CD4-positive, CD25-positive, alpha-beta regulatory T cell (primary cell): ENCODE data around the gene IGSF9B. TPM values are rescaled to one million over a fixed set of nuclear protein-coding genes. Genes with fewer than 3 reads are reported as not detected.

Experiments used
- ATAC-seq, 2 donors: fragments of 150-1000 bp; cut with Tn5 transposase; one replicate each; pipeline ENCODE4 v1.10.0; 2021; ENCODE audit warnings: low read depth in 2 of 2, moderate number of reproducible peaks in 2 of 2, moderate library complexity in 1 of 2
- DNase-seq, 3 donors: peaks; one replicate each; pipeline versions ENCODE4 v3.0.0 to v3.0.0-alpha.2; 2012 to 2022; ENCODE audit warnings: mixed read lengths in 1 of 3
- H3K27ac ChIP-seq: one replicate; pipeline ENCODE4 v1.7.0; 2013; ENCODE audit warnings: mild to moderate bottlenecking, low read length; ENCODE audit not compliant: insufficient read depth, poor library complexity, severe bottlenecking
- H3K27me3 ChIP-seq: one replicate; pipeline ENCODE4 v1.7.0; 2013; ENCODE audit warnings: low read length; ENCODE audit not compliant: control insufficient read depth, insufficient read depth
- H3K36me3 ChIP-seq: one replicate; pipeline ENCODE4 v1.7.0; 2013; ENCODE audit warnings: mild to moderate bottlenecking, low read length, moderate library complexity; ENCODE audit not compliant: control insufficient read depth, insufficient read depth
- H3K4me1 ChIP-seq: 2 replicates; pipeline ENCODE4 v1.7.0; 2013; ENCODE audit warnings: mild to moderate bottlenecking, low read length; ENCODE audit not compliant: insufficient read depth, control insufficient read depth, poor library complexity, severe bottlenecking
- H3K4me3 ChIP-seq: one replicate; pipeline ENCODE4 v1.7.0; 2013; ENCODE audit warnings: low read depth, mild to moderate bottlenecking, low read length, moderate library complexity
- H3K9me3 ChIP-seq, 2 experiments: 1 replicate in 1 of 2; 2 replicates in 1 of 2; pipeline ENCODE4 v1.7.0; 2013; ENCODE audit warnings: low read length in 2 of 2, mild to moderate bottlenecking in 1 of 2, moderate library complexity in 1 of 2; ENCODE audit not compliant: control insufficient read depth in 2 of 2
- H3K27ac Mint-ChIP-seq, 3 donors: one replicate each; pipeline ENCODE4 v1.8.0; 2020 to 2022; ENCODE audit warnings: mild to moderate bottlenecking in 3 of 3, mixed read lengths in 3 of 3, moderate library complexity in 2 of 3
- H3K27me3 Mint-ChIP-seq: one replicate; pipeline ENCODE4 v1.8.0; 2022; ENCODE audit warnings: mild to moderate bottlenecking, mixed read lengths
- H3K36me3 Mint-ChIP-seq: one replicate; pipeline ENCODE4 v1.8.0; 2020; ENCODE audit warnings: mixed read lengths
- H3K4me1 Mint-ChIP-seq, 4 donors: one replicate each; pipeline ENCODE4 v1.8.0; 2020 to 2022; ENCODE audit warnings: mixed read lengths in 4 of 4, mild to moderate bottlenecking in 1 of 4
- H3K4me3 Mint-ChIP-seq, 4 donors: one replicate each; pipeline ENCODE4 v1.8.0; 2020 to 2022; ENCODE audit warnings: mild to moderate bottlenecking in 4 of 4, mixed read lengths in 4 of 4, moderate library complexity in 3 of 4
- H3K9me3 Mint-ChIP-seq, 7 donors: one replicate each; pipeline ENCODE4 v1.8.0; 2020 to 2022; ENCODE audit warnings: mixed read lengths in 7 of 7, mild to moderate bottlenecking in 3 of 7, moderate library complexity in 2 of 7
- polyA plus RNA-seq, 4 donors: library from polyadenylated mRNA; unstranded; fragments of 300-500 nt; fragmentation: Illumina TruSeq; gene quantifications; one replicate each; pipeline ENCODE4 v1.2.3, GENCODE V29; 2021
- total RNA-seq: library from RNA; stranded (reverse); gene quantifications from one replicate; pipeline ENCODE4 v1.2.3, GENCODE V29; 2022

IGSF9B gene
- total and polyA plus RNA-seq, 5 donors from 2014 or later = 0.65 to 40.0 (median 1.3) TPM

- peaks cover 0 to 11% (median 7%) of the 10 kb centered on the region in 4 donors for H3K4me1 Mint-ChIP-seq
- no peak overlapping the region for H3K27ac Mint-ChIP-seq
These were observed 18.6 kb downstream of the IGSF9B start for GRCh38 chr11:133938166-133938565.

DNA sequence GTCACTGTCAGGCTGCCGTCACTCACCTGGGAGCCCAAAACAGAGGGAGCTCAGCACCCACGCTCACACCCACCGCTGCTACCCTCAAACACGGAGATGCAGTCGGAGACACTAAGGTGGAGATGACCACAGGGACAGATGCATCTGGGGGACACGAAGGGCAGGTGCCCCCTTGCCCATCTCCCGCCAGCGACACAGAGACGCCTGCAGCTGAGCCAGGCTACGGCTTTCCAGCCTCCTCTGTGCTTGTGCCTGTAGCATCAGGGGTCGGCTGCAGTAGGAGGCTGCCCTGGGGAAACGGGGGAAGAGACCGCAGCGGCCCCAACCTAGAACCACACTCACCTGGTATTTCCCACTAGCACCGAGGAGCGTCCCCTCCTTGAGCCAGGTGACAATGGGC lies 19.3 kb downstream of the IGSF9B start:
- no peak overlapping the region for H3K4me3 ChIP-seq
- DNase-seq (no peak), ATAC-seq (no peak)
- Mint-ChIP-seq H3K27me3 (no peaks in the 10 kb centered on the region), H3K9me3 (no peaks in the 10 kb centered on the region), H3K4me1 (peaks cover 0 to 9% (median 6%) of the 10 kb centered on the region in 4 donors), H3K27ac (no peak overlapping the region), H3K36me3 (peaks cover 25% of the 10 kb centered on the region), H3K4me3 (no peak overlapping the region)
- no peaks in the 10 kb centered on the region for H3K27me3 ChIP-seq
- H3K9me3 ChIP-seq = no peaks in the 10 kb centered on the region
- no peak overlapping the region for H3K27ac ChIP-seq
- H3K36me3 ChIP-seq = peaks cover 8% of the 10 kb centered on the region
- no peaks in the 10 kb centered on the region for H3K4me1 ChIP-seq

More at GRCh38 chr11:133938166-133938565, 18.6 kb downstream of the IGSF9B start:
- Histone ChIP-seq H3K27ac (no peak overlapping the region), H3K36me3 (peaks cover 8% of the 10 kb centered on the region), H3K4me1 (peaks cover under 1% of the 10 kb centered on the region), H3K27me3 (no peaks in the 10 kb centered on the region), H3K9me3 (no peaks in the 10 kb centered on the region), H3K4me3 (no peak overlapping the region)
- Mint-ChIP-seq H3K4me3 (peak overlapping the region in 1 of 4 donors; percentile 4), H3K27me3 (no peaks in the 10 kb centered on the region), H3K9me3 (no peaks in the 10 kb centered on the region), H3K36me3 (peaks cover 25% of the 10 kb centered on the region)
- ATAC-seq (no peak), DNase-seq (no peak)

GRCh38 chr11:133937015-133937414 lies 19.8 kb downstream of the IGSF9B start:
- Histone ChIP-seq H3K36me3 (peaks cover 8% of the 10 kb centered on the region), H3K4me3 (no peak overlapping the region), H3K4me1 (no peaks in the 10 kb centered on the region), H3K9me3 (no peaks in the 10 kb centered on the region), H3K27ac (no peak overlapping the region), H3K27me3 (no peaks in the 10 kb centered on the region)
- H3K9me3 Mint-ChIP-seq = no peaks in the 10 kb centered on the region
- H3K27ac Mint-ChIP-seq = no peak overlapping the region
- no peak overlapping the region for H3K4me3 Mint-ChIP-seq
- DNase-seq (no peak), ATAC-seq (no peak)
- H3K27me3 Mint-ChIP-seq = no peaks in the 10 kb centered on the region
- H3K4me1 Mint-ChIP-seq = peaks cover 0 to 9% (median 6%) of the 10 kb centered on the region in 4 donors
- peaks cover 23% of the 10 kb centered on the region for H3K36me3 Mint-ChIP-seq

DNA sequence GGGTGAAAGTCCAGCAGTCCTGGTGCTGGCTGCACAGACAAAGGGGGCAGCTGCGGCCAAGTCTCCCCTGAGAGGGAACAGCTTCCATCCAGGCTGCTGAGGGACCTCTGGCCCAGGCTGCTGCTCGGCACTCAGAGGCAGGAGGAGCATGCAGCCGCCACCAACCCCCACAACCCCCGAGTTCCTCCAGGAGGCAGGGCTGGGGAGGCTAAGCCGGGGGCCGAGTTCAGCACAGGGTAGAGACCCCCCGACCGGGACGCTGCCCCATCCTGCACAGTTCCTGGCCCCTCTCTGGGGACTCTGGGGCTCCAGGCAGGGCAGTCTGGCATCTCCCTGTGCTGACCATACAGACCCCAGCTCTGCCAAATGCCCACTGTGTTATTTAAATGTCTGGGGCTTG lies 20.2 kb downstream of the IGSF9B start:
- Histone ChIP-seq H3K27me3 (no peaks in the 10 kb centered on the region), H3K4me1 (no peaks in the 10 kb centered on the region), H3K4me3 (no peak overlapping the region), H3K27ac (no peak overlapping the region), H3K9me3 (no peaks in the 10 kb centered on the region), H3K36me3 (peaks cover 8% of the 10 kb centered on the region)
- Mint-ChIP-seq H3K27ac (no peak overlapping the region), H3K36me3 (peaks cover 19% of the 10 kb centered on the region), H3K4me3 (no peak overlapping the region), H3K4me1 (peaks cover 0 to 9% (median 4%) of the 10 kb centered on the region in 4 donors), H3K9me3 (no peaks in the 10 kb centered on the region), H3K27me3 (no peaks in the 10 kb centered on the region)
- ATAC-seq (no peak), DNase-seq (no peak)

DNA sequence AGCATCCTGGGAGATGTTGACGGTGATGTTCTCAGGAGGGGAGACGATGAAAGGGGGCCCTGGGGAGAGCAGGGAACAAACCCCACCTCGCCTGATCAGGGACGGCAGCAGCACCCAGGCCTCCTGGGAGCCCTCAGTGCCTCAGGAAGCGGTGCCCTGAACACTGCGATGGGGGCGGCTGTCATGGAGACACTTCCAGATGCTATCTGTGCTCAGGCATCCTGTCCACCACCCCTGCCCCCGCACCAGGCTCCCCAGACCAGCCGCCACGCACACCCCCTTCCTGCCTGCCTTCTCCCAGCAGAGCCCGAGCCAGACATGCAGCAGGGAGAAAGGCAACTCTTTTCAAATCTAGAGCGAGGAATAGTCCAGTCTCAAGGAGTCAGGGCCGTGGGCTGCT lies 20.6 kb downstream of the IGSF9B start:
- Mint-ChIP-seq H3K4me1 (peaks cover 0 to 9% (median 4%) of the 10 kb centered on the region in 4 donors), H3K27ac (no peak overlapping the region), H3K27me3 (no peaks in the 10 kb centered on the region), H3K4me3 (no peak overlapping the region), H3K9me3 (no peaks in the 10 kb centered on the region), H3K36me3 (peaks cover 18% of the 10 kb centered on the region)
- Histone ChIP-seq H3K4me1 (no peaks in the 10 kb centered on the region), H3K9me3 (no peaks in the 10 kb centered on the region), H3K27ac (no peak overlapping the region), H3K4me3 (no peak overlapping the region), H3K36me3 (peaks cover 8% of the 10 kb centered on the region), H3K27me3 (no peaks in the 10 kb centered on the region)
- no peak for ATAC-seq
- DNase-seq = no peak

GRCh38 chr11:133935551-133935910 lies 21.2 kb downstream of the IGSF9B start:
- peaks cover 15% of the 10 kb centered on the region for H3K36me3 Mint-ChIP-seq
- H3K4me3 Mint-ChIP-seq = no peak overlapping the region
- peaks cover 0 to 9% (median 4%) of the 10 kb centered on the region in 4 donors for H3K4me1 Mint-ChIP-seq
- Histone ChIP-seq H3K4me1 (no peaks in the 10 kb centered on the region), H3K27ac (no peak overlapping the region), H3K36me3 (peaks cover 8% of the 10 kb centered on the region), H3K9me3 (no peaks in the 10 kb centered on the region), H3K4me3 (no peak overlapping the region), H3K27me3 (no peaks in the 10 kb centered on the region)
- H3K27me3 Mint-ChIP-seq = no peaks in the 10 kb centered on the region
- DNase-seq = no peak
- H3K9me3 Mint-ChIP-seq = no peaks in the 10 kb centered on the region
- H3K27ac Mint-ChIP-seq = no peak overlapping the region
- no peak for ATAC-seq

DNA sequence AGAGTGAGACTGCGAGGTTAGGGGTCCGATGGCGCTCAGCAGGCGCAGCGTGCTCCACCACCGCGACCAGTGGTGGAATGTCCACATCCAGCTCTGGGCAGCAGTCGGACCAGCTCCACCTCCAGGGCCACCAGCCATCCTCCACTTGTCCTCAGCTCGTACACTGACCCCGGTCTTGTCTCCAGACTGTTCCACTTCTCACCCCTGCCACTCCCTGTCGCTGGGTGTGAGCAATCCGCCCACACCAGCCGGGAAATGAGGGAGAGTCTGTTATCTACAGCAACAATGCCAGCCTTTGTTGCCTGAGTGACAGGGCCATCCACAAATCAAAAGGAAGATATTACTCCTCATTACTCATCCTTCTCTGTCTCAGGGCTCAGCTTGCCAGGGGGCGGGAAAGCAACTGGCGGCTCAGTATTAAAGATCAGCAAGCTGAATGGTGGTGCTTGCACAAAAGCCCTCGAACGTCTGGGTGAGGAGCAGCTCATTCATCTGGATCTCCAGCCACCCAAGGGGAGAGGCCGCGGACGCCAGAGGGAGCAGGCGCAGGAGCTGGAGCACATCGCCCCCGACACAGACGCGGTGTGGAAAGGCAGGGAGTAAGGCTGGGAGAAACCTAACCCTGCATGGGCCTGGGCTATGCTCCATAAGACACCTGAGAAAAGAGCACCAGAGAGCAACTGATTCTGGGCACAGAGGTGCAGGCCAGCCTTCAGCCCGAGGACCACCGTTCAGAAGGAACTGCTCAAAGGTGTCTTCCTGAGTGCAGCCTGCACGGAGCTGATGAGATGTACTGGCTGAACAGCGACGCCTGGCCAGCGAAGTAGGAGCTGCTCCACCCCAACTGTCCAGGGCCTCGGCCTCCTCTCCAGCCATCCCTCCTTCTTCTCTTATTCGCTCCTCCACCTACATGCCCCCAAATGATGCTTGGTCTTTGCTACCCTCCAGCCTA lies 21.9 kb downstream of the IGSF9B start:
- H3K27ac Mint-ChIP-seq = peak overlapping the region in 1 of 3 donors; percentile 14
- ATAC-seq = no peak
- DNase-seq = no peak

GRCh38 chr11:133934096-133934495 lies 22.7 kb downstream of the IGSF9B start:
- H3K9me3 Mint-ChIP-seq = peaks cover 0 to 1% (median 0%) of the 10 kb centered on the region in 7 donors
- Histone ChIP-seq H3K4me3 (no peak overlapping the region), H3K27me3 (no peaks in the 10 kb centered on the region), H3K36me3 (peaks cover 8% of the 10 kb centered on the region), H3K27ac (no peak overlapping the region), H3K4me1 (peaks cover 3% of the 10 kb centered on the region), H3K9me3 (no peaks in the 10 kb centered on the region)
- H3K36me3 Mint-ChIP-seq = peaks cover 3% of the 10 kb centered on the region
- H3K4me3 Mint-ChIP-seq = no peak overlapping the region
- ATAC-seq (no peak), DNase-seq (no peak)
- H3K27ac Mint-ChIP-seq = no peak overlapping the region
- no peaks in the 10 kb centered on the region for H3K27me3 Mint-ChIP-seq
- H3K4me1 Mint-ChIP-seq = peaks cover 1 to 7% (median 3%) of the 10 kb centered on the region in 4 donors

More for the DNA sequence above, 21.9 kb downstream of the IGSF9B start:
- H3K36me3 ChIP-seq = peaks cover 8% of the 10 kb centered on the region
- H3K27ac ChIP-seq = no peak overlapping the region
- H3K27me3 ChIP-seq = no peaks in the 10 kb centered on the region
- H3K9me3 ChIP-seq = no peaks in the 10 kb centered on the region
- no peaks in the 10 kb centered on the region for H3K4me1 ChIP-seq
- no peak overlapping the region for H3K4me3 ChIP-seq
- Mint-ChIP-seq H3K27me3 (no peaks in the 10 kb centered on the region), H3K4me1 (peaks cover 0 to 8% (median 3%) of the 10 kb centered on the region in 4 donors), H3K36me3 (peaks cover 11% of the 10 kb centered on the region), H3K4me3 (no peak overlapping the region), H3K9me3 (no peaks in the 10 kb centered on the region)
